SH-SY5Y (cell line): ENCODE data around the gene ITGBL1.

Experiments used
- GATA2 ChIP-seq: IDR thresholded peaks from 2 replicates; pipeline ENCODE4 v1.6.1; 2011; ENCODE audit warnings: mild to moderate bottlenecking, low read depth, low read length
- GATA3 ChIP-seq: IDR thresholded peaks from 2 replicates; pipeline ENCODE4 v1.6.1; 2011; ENCODE audit warnings: low read depth, mild to moderate bottlenecking, low read length, moderate library complexity

Gene ITGBL1

GRCh38 chr13:101691341-101691860, 238.9 kb downstream of the ITGBL1 start:
- TF ChIP-seq GATA3 (no peak), GATA2 (no peak)

DNA sequence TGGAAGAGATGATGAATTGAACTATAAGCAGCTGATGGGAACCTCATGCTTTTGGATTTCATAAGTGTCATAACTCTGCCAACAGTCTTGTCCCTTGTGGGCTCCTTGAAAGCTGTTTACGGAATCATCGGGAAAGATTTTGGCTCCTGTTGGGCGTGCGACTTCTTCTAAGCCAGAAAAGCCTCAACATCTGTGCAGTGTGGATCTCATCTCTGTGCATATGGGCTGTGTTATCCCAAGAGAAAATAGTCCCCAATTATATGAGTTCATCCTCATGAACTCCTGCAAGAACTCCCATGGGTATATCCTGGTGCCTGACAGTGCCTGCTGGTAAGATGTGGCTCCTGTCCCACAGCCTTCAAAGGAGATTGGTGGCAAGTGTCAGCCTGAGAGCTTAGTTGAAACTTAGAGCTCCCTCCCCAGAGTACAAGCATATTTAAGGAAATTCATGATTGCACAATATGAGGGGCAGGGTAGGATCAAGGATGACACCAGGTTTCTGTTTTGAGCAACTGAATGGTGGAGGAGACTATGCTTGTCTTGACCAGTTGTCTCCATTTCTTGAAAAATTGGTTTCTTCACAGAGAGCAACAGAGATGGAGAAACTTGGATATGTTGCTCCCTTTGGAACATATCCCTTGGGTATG, 243.5 kb downstream of the ITGBL1 start:
- TF ChIP-seq GATA3 = no peak
- no peak for TF ChIP-seq GATA2

DNA sequence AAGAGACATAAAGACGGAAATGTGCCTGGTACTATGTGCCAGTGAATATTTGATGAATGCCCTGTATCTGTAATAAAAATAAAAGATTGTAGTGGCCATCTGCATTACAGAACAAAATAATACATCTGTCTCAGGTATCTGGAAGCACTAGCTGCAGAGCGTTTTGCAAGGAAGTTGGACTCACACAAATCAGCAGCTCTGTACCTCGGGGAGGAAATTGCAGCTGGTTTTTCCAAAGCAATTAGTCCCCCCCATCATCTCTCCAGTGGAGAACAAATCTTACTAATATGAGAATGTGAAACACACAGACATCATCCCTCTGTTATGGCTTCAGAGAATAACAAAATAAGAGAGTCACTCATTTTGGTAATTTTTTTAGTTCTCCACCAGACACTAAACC, 245.3 kb downstream of the ITGBL1 start:
- no peak for TF ChIP-seq GATA3
- no peak for TF ChIP-seq GATA2

DNA sequence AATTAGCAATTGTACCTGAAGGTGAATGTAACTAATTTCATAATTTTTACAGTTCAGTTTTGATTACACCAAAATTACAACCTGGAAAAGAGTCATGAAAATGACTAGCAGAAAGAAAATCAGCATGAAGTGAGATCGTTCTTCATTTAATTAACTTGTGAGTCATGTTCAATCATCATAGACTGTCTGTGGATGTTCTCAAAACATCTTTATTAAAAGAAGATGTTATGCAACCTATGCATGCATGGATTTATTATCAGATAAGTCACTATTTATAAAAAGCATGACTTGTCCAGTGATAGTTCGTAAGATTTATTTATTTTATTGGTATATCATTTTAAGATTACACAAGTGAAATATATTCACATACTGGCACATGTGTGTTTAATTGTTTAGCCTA, 245.9 kb downstream of the ITGBL1 start:
- no peak for TF ChIP-seq GATA2
- TF ChIP-seq GATA3 = 0 out of 2 replicates have a peak, but pooled peaks have one; percentile 28

DNA sequence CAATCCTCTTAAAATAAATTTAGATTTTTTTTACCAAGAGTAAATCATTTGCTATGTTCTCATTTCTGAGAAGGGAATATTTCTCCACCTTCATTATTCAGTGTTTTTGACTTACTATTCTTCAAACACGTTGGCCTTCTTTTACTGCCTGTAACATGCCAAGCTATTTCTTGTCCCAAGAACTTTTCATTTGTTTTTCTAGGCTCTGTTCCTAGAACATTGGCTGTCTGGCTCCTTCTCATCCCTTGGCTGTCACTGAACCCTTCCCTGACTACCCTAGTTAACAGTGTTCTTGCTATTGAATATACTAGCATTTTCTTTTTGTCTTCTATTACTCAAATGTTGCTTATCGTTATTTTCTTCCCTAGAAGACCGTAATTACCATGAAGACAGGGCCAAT, 248.1 kb downstream of the ITGBL1 start:
- no peak for TF ChIP-seq GATA2
- no peak for TF ChIP-seq GATA3

GRCh38 chr13:101703081-101703480, 250.6 kb downstream of the ITGBL1 start:
- no peak for TF ChIP-seq GATA3
- TF ChIP-seq GATA2 = no peak

- no peak for TF ChIP-seq GATA3
- TF ChIP-seq GATA2 = no peak
Measured at GRCh38 chr13:101703838-101704237, 251.4 kb downstream of the ITGBL1 start.

- no peak for TF ChIP-seq GATA2
- no peak for TF ChIP-seq GATA3
Measured at GRCh38 chr13:101706651-101707050, 254.2 kb downstream of the ITGBL1 start.

- no peak for TF ChIP-seq GATA2
- TF ChIP-seq GATA3 = no peak
Measured at GRCh38 chr13:101707659-101708058, 255.2 kb downstream of the ITGBL1 start.

GRCh38 chr13:101708115-101708514, 255.6 kb downstream of the ITGBL1 start:
- TF ChIP-seq GATA2 (no peak), GATA3 (no peak)

DNA sequence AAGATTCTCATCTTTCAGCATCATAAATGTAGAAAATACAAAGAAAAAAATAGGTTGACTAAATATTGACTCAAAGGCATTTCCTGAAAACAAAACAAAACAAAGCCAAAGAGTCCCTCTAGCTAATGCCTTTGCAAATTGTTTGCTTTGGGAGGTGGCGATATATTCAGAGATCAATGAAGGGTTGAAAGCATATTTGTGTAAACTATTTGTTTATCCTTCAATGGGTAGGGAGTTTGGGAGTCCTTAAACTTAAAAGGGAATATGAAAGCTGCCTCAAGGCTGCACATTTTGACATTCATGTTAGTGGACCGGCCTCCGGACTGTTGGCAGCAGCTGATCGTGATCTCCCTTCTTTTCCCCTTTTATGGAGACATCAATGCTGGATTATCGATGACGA, 257.5 kb downstream of the ITGBL1 start:
- TF ChIP-seq GATA3 (no peak), GATA2 (no peak)

- TF ChIP-seq GATA2 (no peak), GATA3 (no peak)
Measured at GRCh38 chr13:101711307-101712025, 259.0 kb downstream of the ITGBL1 start.

GRCh38 chr13:101712026-101712348, 259.5 kb downstream of the ITGBL1 start:
- no peak for TF ChIP-seq GATA3
- no peak for TF ChIP-seq GATA2

DNA sequence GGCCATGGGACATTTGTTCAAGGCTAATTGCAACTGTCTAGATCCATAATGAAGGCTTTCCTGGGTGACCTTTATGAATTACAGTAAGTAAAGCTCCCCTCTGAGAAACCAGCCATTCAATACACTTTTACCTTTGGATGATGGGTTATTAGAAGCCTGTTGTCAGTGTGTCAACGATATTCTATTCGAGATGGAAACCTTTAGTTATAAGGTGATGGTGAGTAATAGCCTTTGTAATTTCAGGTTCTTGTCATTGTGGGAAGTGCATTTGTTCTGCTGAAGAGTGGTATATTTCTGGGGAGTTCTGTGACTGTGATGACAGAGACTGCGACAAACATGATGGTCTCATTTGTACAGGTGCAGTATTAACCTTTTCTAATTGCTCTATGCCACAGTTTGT, 261.7 kb downstream of the ITGBL1 start:
- TF ChIP-seq GATA2 (no peak), GATA3 (no peak)

GRCh38 chr13:101717353-101717752, 264.9 kb downstream of the ITGBL1 start:
- TF ChIP-seq GATA3 = no peak
- no peak for TF ChIP-seq GATA2

GRCh38 chr13:101718496-101718895, 266.0 kb downstream of the ITGBL1 start:
- TF ChIP-seq GATA3 (no peak), GATA2 (no peak)
